AG20443 (cell line): ENCODE data around the gene FHDC1.

Experiments
- DNase-seq: peaks from one replicate; pipeline ENCODE4 v3.0.0; 2012; ENCODE audit warnings: low spot score, mixed read lengths

The FHDC1 gene

GRCh38 chr4:153005899-153006381 lies 69.8 kb downstream of the FHDC1 start:
- DNase-seq: peak; percentile 27

- no peak for DNase-seq
These were observed 72.6 kb downstream of the FHDC1 start for GRCh38 chr4:153008578-153009199.

GRCh38 chr4:153010146-153010545 lies 74.0 kb downstream of the FHDC1 start:
- DNase-seq: no peak

- DNase-seq: no peak
These were observed 77.3 kb downstream of the FHDC1 start for GRCh38 chr4:153013202-153013977.

GRCh38 chr4:153014460-153014859 lies 78.3 kb downstream of the FHDC1 start:
- DNase-seq: peak; percentile 55

- DNase-seq: no peak
These were observed 80.5 kb downstream of the FHDC1 start for GRCh38 chr4:153016592-153016991.

GRCh38 chr4:153018031-153018430 lies 81.9 kb downstream of the FHDC1 start:
- DNase-seq: no peak

GRCh38 chr4:153018684-153019083 lies 82.6 kb downstream of the FHDC1 start:
- no peak for DNase-seq

- no peak for DNase-seq
These were observed 83.8 kb downstream of the FHDC1 start for GRCh38 chr4:153019906-153020305.

GRCh38 chr4:153020457-153020856 lies 84.3 kb downstream of the FHDC1 start:
- DNase-seq: no peak

GRCh38 chr4:153021276-153021675 lies 85.2 kb downstream of the FHDC1 start:
- DNase-seq: no peak

- no peak for DNase-seq
These were observed 86.2 kb downstream of the FHDC1 start for GRCh38 chr4:153022241-153022715.

- DNase-seq: no peak
These were observed 87.0 kb downstream of the FHDC1 start for GRCh38 chr4:153023139-153023538.

GRCh38 chr4:153023692-153024394 lies 87.7 kb downstream of the FHDC1 start:
- DNase-seq: no peak

GRCh38 chr4:153024466-153024865 lies 88.3 kb downstream of the FHDC1 start:
- no peak for DNase-seq

- DNase-seq: no peak
These were observed 89.3 kb downstream of the FHDC1 start for GRCh38 chr4:153025406-153025805.

GRCh38 chr4:153026591-153027346 lies 90.6 kb downstream of the FHDC1 start:
- no peak for DNase-seq

GRCh38 chr4:153027866-153028265 lies 91.7 kb downstream of the FHDC1 start:
- DNase-seq: no peak

- no peak for DNase-seq
These were observed 92.4 kb downstream of the FHDC1 start for GRCh38 chr4:153028535-153028934.
